ENCODE data around the gene GOSR2.

Gene GOSR2

DNA sequence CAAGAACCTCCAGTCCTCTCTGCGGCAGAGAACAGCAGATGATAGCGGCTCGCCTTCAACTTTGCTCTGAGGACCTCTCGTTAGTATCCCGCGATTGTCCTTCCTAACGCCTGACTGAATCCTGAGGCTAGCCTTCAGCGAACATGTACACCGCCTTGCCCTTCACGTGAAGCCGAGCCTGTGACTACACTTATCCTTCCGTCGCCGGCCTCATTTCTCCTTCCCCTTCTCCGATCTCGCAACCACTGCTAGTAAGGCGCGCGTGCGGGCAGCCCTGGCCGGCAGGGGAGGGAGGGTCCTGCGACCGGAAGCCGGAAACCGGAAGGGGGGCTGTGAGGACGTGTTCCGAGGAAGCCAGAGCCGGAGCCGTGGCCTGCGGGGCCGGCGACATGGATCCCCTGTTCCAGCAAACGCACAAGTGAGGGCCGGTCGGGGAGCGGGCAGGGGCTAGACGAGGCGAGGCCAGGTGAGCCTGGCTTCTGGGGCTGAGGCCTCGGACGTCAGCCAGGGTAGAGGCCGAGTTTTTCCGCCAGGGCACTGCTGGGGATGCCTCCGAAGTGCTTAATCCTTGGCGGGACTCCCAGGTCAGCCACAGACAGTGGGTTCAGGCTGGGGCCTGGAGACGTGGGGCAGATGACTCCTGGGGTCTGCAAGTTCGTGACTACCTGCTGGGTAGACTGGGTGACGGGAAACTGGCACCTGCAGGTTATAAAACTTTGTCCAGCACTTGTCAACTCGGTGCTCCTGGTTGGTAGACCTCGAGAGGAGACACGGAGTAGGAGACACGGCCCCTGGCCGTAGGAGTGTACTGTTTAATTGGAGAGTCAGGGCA lies at the start of gene GOSR2:
Gene GOSR2 (plus strand): TSS at position 357 of the 832 bp plus-strand sequence. CDS start 33 bp downstream, at position 390.
- peak; percentile 79 to 86 for DNase-seq (ENCODE audit: low read depth in 2 of 2)

DNA sequence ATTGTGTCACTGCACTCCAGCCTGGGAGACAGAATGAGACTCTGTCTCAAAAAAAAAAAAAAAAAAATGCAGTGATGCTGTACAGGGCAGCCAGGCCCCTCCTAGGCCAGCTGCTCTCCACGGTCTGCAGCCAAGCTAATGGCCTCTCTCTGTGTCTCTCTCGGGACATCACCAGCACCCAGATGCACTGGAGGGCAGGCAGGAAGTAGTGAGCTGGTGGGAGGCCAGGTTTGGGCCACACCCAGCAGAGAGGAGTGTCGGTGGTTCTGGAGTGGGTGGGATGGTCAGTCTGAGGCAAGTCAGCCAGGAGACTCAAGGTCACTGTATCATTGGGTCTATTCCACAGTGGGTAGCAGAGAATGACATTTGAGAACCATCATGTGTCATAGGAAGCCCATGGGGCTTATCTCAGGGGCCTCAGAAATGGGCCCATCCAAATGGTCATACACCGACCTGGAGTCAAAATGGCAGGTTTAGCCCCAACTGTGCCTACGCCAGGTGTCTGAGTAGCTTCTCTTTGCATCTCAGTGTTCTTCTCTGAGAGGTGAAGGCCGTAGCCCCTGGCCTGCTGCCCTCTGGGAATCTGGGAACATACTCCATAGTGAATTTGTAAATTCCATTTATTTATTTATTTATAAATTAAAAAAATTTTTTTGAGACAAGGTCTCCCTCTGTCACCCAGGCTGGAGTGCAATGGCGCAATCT lies 48.9 kb upstream of the GOSR2 start:
- no peak for DNase-seq (ENCODE audit: low read depth in 2 of 2)

DNA sequence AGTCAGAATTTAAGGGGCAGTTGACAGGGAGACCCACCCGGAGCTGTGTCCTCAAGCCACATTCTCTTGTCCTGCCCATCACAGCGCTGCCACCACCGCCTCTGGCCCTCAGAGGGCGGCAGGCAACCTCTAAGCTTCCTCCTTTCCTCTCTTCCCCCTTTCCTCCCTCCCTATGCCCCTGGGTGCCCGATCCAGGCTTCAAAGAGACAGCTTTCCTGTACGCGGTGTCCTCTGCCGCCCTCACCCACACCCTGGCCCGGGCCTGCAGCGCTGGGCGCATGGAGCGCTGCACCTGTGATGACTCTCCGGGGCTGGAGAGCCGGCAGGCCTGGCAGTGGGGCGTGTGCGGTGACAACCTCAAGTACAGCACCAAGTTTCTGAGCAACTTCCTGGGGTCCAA lies 48.1 kb upstream of the GOSR2 start:
- no peak for DNase-seq (ENCODE audit: low read depth in 2 of 2)

DNA sequence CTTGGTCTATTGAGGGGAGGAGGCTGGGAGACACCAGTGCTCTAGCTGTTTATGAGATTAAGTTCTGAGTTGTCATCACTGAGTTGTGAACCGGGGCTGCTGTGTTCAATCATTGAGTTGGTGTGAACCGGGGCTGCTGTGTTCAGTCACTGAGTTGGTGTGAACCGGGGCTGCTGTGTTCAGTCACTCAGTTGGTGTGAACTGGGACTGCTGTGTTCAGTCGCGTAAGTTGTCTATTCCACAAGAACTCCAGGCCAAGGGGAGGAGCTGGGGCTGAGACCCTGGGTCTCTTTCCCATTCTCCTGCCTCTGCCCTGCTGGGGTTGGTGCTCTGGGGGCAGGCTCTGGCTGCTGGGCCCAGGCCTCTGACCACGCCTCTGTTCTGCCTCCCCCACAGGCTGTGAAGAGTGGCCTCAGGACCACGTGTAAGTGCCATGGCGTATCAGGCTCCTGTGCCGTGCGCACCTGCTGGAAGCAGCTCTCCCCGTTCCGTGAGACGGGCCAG lies 47.1 kb upstream of the GOSR2 start:
- DNase-seq (ENCODE audit: low read depth in 2 of 2): no peak

DNA sequence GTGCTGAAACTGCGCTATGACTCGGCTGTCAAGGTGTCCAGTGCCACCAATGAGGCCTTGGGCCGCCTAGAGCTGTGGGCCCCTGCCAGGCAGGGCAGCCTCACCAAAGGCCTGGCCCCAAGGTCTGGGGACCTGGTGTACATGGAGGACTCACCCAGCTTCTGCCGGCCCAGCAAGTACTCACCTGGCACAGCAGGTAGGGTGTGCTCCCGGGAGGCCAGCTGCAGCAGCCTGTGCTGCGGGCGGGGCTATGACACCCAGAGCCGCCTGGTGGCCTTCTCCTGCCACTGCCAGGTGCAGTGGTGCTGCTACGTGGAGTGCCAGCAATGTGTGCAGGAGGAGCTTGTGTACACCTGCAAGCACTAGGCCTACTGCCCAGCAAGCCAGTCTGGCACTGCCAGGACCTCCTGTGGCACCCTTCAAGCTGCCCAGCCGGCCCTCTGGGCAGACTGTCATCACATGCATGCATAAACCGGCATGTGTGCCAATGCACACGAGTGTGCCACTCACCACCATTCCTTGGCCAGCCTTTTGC lies 46.5 kb upstream of the GOSR2 start:
- no peak for DNase-seq (ENCODE audit: low read depth in 2 of 2)

DNA sequence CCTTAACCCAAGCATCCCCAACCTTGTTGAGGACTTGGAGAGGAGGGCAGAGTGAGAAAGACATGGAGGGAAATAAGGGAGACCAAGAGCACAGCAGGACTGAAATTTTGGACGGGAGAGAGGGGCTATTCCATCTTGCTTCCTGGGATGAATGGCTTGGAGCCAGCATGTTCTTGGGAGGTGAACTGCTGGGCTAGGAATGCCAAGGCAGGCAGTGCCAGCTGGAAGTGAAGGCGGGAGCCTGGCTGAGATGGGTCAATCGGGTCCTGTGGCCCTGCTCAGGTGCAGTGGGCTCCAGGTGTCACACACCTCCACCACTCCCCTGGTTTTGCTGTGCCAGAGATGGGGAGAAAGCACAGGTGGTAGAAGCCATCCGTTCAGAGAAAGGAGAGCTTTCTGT lies 46.0 kb upstream of the GOSR2 start:
- DNase-seq (ENCODE audit: low read depth in 2 of 2): no peak

DNA sequence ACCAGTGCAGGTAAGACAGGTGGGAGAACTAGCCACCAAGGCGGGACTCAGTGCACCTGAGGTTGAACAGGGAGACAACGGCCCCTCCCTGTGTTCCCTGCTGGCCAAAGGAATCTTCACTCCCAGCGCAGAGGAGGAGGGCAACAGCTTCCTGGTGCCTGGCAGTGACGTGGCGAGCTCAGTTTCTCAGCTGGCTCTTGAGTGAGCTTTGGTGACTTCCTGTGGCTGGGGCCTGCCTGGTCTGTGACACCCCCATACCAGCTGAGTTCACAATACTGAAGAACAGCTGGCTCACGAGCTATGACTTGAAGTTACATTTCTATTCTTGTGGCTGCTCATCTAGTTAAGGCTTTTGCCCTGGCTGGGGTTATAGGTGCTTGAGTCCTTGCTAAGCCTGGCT lies 45.5 kb upstream of the GOSR2 start:
- DNase-seq (ENCODE audit: low read depth in 2 of 2): no peak

DNA sequence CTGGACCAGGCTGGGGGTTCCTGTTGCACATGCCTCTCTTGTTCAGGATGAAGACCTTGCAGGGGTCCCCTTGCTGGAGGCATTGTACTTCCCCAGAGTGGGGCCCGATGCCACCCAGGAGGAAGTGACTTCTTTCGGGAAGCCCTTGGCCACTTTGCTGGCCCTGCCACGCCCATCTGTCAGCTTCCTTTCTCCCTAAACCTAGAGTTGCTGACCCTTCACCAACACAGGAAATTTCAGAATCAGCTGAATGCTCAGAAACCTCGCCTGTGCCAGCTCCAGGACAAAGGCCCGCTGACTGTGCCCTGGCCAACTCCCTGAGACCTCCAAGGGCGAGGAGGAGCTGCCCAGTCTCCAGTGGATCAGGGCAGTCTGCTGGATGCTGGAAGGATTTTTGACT lies 44.9 kb upstream of the GOSR2 start:
- DNase-seq (ENCODE audit: low read depth in 2 of 2): no peak

DNA sequence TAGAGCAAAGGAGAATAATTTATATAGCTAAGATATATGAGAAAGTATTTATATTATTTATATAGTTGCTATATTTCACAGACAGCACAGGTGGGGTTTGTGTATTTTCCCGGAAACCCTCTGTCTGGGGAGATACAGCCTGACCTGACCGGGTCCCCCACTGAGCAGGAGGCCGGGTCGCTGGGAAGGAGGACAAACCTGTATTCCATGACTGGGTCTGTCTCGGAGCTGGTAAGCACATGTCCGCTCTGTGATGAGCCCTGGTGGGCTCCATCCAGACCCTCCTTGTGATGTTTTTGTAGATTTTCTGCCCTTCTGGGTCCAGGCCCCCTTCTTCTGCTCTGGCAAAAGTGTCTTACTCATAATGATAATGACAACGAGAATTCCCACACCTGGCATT lies 43.9 kb upstream of the GOSR2 start:
- DNase-seq (ENCODE audit: low read depth in 2 of 2): no peak

DNA sequence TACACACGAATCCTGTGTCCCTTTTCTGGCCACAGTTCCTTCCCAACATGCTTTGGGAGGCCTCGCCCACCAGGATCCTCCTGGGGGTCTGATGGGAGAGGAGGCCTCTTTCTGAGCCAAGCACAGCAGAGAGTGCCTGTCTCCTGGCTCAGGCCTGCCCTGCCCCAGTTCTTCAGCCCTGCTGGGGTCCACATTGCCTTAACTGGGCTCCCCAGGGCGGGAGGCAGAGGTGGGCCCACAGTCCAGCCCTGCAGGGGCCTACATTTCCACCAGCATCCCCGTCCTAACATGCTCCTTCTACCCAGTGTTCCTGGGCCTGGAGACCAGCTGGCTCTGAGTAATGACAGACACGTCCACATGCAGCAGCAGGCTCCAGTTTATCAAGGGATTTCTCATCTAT lies 41.9 kb upstream of the GOSR2 start:
- no peak for DNase-seq (ENCODE audit: low read depth in 2 of 2)

DNA sequence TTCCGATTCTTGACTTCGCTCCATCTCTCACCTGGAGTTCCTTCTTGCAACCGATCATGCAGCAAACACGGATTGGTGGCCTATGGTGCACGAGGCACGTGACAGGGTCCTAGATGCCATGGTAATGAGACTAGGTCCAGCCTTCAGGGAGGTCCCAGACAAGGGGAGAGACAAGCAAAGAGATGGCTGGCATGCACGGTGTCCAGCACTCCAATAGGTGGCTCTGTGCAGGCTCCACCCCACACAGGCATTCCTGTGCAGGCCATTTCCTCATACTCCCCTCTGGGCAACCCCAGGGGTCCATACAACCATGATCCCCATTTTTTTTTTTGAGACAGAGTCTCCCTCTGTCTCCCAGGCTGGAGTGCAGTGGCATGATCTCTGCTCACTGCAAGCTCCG lies 40.3 kb upstream of the GOSR2 start:
- no peak for DNase-seq (ENCODE audit: low read depth in 2 of 2)

DNA sequence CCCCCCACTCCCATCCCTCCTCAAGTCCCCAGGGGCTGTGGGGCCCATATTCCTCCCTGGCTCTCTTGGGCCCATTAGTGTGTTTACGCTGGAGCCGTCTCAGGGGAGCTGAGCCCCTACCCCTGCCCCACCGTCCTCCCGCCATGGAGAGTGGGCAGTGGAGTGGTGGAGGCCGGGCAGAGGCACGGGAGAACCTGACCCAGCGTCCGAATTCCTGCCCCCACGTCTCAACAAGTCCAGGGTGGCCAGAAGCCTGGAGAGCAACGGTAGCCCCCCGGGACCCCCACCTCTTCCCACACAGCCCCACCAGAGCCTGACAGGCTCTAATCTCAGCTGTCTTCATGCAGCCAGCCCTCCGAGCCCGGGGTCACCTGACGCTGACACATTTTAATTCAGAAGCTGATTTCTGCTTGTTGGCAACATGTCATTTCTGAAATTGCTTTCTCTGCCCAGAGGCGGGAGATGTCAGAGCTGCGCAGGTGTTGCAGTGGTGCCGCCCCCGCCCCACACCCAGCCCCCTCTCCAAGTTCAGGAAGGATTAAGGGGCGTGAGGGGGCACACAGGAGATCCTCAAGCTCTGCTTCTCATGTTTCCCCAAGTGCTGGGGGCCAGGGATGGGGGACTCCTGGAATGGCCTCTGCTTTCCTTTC lies 39.0 kb upstream of the GOSR2 start:
- no peak for DNase-seq (ENCODE audit: low read depth in 2 of 2)

DNA sequence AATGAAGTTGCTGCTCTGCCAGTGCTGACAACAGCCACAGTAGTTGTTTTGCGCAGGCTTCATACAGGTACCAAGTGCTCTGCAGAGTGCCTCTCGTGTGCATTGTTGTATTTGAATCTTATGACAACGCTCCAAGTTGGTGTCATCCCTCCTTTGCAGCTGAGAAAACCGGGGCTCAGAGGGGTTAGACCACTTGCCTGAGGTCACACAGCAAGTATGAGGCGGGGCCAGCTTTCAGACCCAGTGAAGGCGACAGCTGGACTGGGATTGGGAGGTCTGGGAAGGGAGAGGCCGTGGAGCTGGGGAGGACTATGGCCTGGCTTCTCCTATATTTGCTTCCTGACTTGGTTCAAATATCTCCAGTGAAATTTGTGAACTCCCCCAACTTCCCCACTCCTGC lies 38.4 kb upstream of the GOSR2 start:
- no peak for DNase-seq (ENCODE audit: low read depth in 2 of 2)

DNA sequence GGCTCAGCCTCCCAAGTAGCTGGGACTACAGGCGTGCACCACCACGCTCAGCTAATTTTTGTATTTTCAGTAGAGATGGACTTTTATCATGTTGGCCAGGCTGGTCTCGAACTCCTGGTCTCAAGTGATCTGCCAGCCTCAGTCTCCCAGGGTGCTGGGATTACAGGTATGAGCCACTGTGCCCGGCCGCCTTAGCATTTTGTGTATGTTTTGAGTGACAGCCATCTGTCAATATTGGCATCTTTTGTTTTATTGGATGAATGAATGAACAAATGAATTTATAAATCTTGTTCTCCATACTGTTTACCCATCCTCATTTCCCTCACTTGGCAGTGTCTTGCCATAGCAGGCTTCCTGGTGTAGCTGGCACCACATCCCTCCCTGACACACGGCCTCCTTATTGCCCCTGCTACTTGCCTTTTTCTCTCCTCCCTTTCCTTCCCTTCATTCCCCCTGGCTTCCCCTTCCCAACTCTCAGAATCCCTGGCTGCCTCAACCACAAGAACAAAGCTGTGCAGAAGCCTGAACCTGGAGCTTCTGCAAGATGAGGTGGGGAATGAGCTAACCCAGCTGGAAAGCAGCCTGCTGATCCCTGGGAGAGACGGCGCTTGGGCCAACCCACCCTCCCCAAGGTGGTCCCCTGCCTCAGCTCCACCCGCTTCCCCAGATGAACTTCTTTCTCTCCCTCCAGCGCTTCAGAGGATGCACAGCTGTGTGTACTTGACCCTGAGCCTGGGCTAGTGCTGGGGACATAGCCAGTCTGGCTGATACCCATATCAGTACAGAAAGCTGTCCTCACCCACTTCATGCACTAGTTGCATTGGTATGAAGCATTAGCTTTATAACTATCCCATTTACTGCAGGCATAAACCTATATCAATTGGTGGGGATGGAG lies 37.3 kb upstream of the GOSR2 start:
- DNase-seq (ENCODE audit: low read depth in 2 of 2): no peak

DNA sequence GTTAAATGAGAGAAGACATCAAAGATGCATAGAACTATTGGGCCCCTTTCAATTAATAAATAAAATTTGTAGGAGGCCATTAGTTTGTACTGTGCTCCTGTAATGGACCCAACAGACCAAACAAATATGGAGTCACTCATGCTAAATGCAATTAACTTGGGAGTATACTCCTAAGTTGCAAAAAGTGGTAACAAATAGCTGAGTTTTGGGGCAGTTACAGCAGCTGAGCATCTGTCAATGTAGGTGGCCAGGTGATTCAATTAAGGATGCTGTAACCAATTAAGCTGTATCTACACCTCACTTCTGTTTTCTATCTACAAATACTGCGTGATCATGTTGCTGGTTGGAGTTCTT lies 36.7 kb upstream of the GOSR2 start:
- no peak for DNase-seq (ENCODE audit: low read depth in 2 of 2)

DNA sequence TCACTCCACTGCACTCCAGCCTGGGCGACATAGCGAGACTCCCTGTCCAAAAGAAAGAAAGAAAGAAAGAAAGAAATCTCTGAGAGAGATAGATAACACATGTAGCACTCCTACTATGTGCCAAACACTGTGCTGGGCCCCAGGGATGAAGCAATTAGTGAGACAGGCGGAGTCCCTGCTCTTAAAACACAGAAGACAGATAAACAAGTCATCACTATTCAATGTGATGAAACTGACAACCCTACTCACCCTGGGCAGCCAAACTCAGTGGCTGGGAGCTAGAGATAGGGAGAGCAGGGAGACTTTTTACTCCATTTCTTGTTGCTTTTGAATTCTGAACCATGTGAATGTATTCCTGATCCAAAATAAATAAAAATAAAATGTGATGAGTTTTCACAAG lies 35.2 kb upstream of the GOSR2 start:
- no peak for DNase-seq (ENCODE audit: low read depth in 2 of 2)

DNA sequence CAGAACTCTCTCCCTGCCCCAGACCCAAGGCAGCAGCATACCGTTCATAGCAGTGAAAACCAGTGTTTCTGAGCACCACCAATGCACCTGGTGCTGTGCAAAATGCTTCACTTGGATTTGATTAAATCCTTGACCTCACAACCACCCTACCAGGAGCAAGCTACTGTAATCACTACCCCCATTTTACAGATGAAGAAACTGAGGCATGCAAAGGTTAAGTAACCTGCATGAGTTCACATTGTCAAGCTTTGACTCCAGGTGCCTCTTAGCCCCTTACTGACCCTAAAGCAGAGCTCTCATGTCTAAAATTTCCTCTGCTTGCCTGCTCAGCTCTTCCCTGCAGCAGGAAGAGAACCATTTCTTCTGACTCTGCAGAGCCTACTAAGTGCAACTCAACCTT lies 34.2 kb upstream of the GOSR2 start:
- no peak for DNase-seq (ENCODE audit: low read depth in 2 of 2)

DNA sequence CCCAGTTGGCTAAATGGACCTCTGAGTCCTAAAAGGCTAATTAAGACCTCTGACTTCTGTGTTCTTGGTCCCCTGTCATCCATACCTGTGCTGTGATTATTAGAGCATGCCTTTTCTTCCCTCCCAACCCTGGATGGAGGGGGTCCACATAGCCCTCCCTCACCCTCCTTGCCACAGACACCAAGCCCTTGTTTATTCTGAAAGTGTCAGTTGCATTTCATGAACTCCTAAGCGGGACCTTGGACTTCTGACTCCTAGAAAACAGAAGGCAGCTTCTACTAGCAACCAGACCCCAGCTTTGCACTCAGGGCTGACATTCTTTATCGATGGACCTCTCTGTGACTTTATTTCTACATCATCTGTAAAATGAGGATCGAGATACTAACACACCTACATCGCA lies 33.4 kb upstream of the GOSR2 start:
- DNase-seq (ENCODE audit: low read depth in 2 of 2): no peak

DNA sequence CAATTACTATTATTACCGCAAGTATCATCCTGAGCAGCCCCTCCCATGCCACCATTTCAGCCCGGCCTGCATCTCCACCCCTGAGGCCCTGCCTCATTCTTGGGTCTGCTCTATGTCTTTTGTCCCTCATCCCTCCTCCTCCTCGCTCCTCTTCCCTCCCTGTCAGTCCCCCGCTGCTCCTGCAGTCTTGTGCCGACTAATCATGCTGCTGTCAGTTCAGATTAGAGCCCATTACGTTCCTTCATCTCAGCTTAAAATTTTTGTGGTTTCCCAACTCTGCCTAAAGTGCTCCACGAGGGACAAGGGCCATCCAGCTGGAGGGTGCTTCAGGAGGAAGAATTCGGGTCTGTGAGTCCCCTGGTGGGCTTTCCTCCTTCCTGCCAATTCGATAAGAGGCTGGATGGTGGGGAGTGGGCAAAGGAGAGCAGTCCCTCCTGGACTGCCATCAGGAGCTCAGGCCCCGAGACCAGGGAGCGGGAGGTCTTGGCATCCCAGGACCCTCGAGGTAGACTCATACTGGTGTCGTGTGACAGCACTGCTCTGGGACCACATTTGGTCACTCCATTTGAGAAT lies 32.9 kb upstream of the GOSR2 start:
- DNase-seq (ENCODE audit: low read depth in 2 of 2): no peak

DNA sequence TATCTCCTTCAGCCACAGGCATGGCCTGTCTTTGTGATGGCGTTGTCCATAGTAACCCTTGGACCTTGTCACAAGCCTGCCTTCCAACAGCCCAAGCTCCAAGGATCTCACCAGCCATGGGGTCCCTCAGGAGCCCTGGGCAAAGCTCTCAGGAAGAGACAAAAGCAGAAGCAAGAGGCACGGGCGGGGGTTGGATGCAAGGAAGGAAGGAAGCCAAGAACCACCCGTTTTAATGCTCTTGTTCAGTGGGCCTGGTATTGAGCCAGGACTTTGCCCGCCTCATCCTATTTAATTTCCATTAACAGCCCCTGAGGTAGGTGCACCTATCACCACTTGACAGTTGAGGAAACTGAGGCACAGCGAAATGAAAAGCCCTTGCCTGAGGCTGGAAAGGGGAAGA lies 32.3 kb upstream of the GOSR2 start:
- DNase-seq (ENCODE audit: low read depth in 2 of 2): no peak

DNA sequence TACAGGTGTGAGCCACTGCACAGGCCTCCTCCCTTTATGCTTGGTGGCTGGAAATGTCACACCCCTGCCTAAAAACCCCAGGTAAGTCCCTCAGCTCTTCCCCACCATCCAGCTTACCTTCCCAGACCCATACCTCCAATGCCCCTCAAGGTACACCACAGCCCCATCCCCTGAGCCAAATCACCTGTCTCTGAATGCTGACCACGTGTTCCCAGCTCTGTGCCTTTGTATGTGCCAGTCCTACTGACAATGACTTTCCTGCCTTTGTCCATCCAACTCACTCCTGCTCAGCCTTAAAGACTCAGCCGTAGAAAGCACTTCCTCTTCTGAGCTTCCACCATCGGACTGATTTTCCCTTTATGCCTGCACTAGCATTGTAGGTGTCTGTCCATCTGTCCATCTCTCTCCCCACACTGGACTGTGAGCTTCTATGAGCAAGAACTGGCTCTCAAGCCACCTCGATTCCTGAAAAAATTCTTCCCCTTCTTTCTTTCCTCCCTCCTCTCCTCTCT lies 30.7 kb upstream of the GOSR2 start:
- no peak for DNase-seq (ENCODE audit: low read depth in 2 of 2)

All from stimulated activated CD4-positive, alpha-beta T cell treated with anti-CD3 and anti-CD28 coated beads, Interleukin-1b, Interleukin-23, amount 100 ng/mL, for 4 hours (primary cell).